GM03348 (cell line): ENCODE results near the gene CDCA3.

ENCODE experiments used
- DNase-seq: peaks from one replicate; pipeline ENCODE4 v3.0.0; 2012; ENCODE audit warnings: low spot score

The CDCA3 gene

DNA sequence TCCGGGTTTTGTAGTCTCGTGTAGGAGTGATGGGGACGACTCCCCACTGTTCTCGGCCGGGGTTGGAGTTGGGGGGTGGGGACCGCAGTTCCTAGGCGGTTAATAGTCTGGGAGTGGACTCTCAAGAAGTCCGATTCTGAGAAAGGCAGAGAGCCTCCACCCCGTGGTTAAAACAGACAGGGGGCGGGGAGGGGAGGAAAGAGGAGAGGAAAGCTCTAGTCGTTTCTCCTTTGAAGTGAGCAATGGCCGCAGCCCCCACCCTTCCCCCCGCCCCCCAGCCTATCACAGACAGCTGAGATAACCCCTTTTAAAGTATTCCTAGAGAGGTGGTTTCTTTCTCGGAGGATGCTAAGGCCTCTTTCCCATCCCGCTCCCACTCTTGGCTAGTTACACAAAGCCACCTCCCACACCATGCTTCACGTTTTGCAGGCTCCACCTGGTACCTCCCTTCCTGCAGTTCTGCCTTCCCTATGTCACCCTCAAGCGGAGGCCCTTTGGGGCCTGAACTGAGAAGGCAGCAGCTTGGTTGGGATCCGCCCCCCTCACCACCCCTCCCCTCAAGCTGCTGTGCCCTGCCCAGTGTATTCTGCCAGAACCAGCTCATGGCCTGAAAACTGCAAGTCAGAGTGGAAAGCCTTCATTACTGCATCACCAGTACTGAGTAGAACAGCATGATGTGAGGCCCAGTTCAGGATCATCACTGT lies 1.7 kb upstream of the CDCA3 start:
- peak; percentile 75 for DNase-seq

DNA sequence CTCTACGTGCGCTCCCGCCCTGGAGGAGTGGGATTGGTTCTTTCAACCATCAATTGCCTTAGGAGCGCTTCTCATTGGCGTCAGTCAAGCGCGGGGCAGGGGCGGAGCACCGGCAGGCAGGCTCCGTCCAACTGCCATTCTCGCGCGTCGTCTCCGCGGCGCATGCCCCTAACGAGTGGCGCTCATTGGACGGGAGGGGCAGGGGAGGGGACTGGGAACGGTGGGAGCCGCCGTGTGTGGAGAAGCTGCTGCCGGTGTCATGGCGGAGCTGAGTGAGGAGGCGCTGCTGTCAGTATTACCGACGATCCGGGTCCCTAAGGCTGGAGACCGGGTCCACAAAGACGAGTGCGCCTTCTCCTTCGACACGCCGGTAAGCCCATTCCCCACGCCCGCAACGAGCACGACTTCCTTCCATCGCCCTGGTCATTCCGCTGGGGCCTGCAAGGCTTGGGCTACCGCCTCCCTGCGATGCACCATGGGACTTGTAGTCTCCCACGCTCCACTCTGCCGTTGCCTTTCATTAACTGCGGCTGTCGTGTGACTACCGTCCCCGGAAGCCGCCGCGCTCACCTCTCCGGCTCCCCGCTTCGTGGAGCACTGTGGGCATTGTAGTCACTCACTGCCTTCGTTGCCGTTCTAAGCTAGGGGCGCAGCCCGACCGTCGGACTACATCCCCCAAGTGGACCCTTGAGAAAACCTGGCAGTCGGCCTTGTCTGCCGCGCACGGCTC lies 1.0 kb upstream of the CDCA3 start, which contains the start of gene USP5:
Gene USP5, plus strand, starts transcription at position 230 of the 730 bp plus-strand sequence. Its CDS starts 30 bp downstream, at position 260.
- DNase-seq = peak; percentile 98

DNA sequence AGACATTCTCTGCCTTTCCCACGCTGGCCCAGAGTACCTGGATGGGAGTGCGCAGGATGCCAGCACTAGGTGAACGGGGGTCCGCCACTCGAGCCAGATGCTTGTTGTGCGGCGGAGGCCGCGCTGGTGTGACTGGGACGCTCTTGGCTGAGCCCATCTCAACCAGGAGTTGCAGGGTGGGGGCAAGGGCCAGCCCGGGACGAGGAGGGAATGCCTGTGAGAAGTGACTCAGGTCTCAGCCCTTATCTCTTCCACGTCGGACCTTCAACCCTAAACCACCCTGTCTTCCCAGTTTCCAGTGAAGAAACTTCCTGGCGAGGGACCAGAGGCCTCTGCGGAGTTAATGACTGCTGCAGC lies 312 bp downstream of the CDCA3 start:
- no peak for DNase-seq

DNA sequence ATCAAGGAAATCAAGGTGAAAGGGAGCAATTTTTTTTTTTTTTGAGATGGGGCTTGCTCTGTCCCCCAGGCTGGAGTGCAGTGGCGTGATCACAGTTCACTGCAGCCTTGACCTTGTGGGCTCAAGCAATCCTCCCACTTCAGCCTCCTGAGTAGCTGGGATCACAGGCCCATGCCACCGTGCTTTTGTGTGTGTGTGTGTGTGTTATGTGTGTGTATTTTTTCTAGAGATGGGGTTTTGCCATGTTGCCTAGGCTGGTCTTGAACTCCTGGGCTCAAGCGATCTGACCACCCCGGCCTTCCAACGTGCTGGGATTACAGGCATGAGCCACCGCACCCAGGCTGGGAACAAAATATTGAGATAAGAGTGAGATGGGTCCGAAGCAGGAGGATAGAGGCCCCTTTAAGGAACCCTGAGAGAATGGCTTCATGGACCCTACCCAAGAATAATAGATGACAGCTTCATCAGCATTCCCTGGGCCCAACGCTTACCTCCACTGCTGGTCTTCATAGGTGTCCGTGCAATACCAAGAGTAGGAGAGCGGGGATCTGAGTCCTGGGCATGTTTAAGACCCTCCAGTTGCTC lies 1.0 kb downstream of the CDCA3 start:
- no peak for DNase-seq

DNA sequence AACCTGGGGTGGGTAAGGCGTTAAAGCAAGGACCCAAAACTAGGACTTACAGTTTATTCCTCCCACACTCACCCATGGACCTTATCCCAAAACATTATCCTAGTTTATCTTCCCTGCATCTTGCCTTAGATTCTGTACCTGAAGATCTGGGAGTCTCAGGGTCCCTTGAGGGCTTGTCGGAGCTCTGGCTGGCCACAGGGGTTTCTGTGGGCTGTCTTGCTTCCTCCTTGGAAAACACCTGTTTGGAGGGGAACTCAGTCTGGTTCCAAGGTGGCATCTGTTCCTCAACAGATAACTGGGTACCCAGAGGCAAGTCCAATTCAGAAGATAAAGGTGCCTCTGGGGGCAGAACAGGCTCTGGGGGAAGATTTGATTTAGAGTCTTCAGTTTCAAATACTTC lies 1.7 kb downstream of the CDCA3 start:
- DNase-seq = no peak

DNA sequence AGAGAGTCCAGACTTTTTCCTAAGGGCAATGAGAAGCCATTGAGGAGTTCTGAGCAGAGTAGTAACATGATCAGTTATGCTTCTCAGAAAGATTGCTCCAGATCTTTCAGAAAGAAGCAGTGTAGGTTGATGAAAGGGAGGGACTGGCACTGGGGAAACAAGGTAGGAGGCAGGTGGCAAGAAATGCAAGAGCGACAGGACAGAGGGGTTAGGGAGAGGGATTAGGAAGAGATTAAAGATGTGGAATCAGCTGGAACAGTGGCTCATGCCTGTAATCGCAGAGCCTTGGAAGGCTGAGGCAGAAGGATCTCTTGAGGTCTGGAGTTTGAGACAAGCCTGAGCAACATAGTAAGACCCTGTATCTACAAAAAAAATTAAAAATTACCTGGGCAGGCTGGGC lies 3.4 kb downstream of the CDCA3 start:
- no peak for DNase-seq

DNA sequence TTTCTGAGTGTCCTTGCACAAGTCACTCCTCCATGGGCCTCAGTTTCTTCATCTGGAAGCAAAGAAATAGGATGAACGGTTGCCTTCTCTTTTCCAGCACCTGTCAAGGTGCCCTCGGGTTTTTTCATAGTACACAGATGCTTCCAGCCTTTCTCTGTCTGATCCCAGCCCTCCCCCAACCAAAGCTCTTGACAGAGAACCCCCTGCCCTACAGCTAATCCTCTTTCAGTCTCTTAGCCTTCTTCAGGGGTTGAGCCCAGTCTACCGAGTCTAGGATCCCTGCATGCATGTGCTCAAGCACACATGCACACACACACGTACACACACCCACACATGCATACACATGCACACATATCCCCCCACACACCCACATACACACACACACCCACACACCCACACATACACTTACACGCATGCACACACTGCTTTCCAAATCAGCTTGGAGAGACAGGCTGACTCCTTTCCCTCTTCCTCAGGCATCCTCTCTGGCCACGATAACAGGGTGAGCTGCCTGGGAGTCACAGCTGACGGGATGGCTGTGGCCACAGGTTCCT lies 4.7 kb downstream of the CDCA3 start:
- no peak for DNase-seq

DNA sequence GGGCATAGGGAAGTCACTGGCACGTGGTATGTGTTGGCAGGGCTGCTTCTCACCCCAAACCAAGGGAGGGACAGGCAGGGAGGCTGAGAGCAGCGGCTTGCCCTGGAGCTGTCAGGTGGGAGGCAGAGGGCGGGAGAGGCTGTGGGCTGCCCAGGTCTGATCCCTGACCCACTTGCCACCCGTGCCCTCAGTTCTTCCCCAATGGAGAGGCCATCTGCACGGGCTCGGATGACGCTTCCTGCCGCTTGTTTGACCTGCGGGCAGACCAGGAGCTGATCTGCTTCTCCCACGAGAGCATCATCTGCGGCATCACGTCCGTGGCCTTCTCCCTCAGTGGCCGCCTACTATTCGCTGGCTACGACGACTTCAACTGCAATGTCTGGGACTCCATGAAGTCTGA lies 5.7 kb downstream of the CDCA3 start:
- no peak for DNase-seq

DNA sequence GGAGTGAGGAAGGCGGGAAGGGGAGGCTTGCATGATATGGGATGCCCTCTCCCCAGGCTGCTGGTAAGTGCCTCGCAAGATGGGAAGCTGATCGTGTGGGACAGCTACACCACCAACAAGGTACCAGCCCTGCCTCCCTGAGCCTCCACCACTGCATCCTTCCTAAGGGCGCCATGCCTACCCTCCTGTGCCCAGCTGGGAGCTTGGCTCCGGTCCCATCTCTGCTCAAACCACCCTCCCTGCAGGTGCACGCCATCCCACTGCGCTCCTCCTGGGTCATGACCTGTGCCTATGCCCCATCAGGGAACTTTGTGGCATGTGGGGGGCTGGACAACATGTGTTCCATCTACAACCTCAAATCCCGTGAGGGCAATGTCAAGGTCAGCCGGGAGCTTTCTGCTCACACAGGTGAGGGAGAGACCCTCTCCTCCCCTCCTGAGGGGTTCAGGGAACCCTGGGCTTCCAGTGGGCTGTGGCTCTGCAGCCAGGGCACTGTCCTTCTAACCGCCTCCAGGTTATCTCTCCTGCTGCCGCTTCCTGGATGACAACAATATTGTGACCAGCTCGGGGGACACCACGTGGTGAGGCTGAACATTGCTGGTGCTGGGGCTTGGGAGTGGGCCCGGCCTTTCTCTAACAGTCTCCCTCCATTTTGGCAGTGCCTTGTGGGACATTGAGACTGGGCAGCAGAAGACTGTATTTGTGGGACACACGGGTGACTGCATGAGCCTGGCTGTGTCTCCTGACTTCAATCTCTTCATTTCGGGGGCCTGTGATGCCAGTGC lies 7.8 kb downstream of the CDCA3 start:
- no peak for DNase-seq

DNA sequence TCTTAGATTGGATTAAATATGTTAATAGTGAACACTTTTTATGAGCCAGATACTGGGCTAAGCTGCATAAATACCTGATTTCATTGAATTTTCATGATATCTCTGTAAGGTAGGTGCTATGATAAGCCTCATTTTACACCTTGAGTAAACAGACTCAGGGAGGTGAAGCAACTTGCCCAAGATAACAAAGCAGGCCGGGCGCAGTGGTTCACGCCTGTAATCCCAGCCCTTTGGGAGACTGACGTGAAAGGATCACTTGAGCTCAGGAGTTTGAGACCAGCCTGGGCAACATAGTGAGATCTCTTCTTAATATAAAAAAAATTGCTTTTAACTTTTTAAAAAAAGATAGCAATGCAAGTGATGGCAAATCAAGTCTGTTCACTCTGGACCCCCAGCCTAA lies 9.0 kb downstream of the CDCA3 start:
- DNase-seq = no peak

DNA sequence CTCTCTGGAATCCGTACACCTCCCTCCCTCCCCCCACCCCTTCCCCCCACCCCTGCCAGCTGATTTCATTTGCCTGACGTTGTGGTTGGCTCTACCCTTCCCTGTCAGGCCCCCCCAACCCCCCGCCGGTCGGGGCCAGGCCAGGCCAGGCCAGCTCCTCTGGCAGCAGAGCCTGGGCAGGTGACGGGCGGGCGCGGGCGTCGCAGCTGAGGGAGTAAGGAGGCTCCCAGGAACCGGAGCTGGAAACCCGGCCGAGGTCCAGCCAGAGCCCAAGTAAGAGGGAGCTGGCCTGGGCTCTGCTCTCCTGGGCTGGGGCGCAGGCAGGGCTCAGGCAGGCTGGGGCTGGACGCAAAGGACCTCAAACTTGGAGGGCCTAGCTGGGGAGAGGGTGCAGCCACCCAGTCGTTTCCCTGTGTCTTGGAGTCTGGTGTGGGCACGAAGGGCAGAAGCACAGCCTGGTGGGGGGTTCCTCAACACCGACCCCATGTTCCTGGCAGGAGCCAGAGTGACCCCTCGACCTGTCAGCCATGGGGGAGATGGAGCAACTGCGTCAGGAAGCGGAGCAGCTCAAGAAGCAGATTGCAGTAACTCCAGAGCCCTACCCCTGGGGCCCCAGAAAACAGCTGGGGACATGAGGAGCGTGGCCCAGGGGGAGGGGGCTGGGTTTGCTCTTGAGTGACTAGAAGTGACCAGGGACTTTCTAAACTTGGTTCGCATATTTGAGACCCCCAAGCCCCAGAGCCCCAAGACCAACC lies 10.1 kb downstream of the CDCA3 start, which contains the start of gene GNB3:
Gene GNB3, plus strand, starts transcription at position 165 of the 755 bp plus-strand sequence. Its CDS starts 363 bp downstream, at position 528.
- no peak for DNase-seq

DNA sequence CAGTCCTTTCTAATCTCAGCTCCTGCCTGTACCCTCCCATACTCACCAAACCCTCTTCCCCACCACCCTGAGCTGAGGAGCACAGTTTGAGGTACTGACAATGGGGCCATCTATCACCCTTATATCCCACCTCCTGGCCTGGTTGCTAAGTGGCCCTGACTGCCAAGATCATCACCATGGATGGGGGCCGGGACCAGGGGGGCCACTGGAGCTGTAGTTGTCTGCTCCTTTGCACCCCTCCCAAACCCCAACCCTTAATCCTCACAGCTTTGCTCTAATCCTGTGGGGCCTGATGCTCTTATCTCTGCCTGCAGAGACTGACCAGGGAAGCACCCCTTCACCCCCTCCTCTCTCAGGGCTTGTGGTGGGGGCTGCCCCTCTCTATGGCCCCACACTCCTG lies 10.8 kb downstream of the CDCA3 start:
- no peak for DNase-seq

DNA sequence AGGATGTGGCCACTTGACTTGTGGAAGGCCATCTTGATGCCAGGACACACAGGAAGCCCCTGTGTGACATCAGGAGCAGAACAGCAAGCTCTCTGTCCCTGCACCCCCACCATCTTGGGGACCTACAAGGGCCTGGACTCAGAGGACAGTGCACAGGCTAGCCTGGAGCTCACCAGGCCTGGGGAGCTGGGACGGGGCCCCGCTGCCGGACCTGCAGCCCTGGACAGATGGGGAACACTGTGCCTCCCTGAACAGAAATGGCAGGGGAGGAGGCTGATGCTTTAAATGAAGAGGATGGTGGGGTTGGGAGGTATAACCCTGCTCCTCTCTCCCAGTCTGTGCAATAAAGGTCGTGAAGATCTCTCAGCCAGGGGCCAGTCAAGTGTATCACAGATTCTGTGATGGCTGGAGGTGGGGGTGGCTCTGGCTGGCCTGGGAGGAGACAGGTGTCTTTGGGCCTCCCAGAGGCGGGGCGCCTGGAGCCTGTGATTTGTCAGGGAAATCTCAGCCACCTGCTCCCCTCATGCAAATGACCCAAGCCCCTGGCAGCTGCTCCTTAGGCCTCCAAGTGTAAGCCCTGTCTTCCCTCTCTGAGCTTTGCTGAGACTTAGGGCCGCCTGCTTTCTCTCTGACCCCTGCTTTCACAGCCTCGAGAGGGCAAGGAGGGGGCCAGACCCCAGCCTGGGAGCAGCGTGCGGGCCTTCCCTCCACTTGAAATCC lies 11.4 kb downstream of the CDCA3 start:
- DNase-seq = no peak

DNA sequence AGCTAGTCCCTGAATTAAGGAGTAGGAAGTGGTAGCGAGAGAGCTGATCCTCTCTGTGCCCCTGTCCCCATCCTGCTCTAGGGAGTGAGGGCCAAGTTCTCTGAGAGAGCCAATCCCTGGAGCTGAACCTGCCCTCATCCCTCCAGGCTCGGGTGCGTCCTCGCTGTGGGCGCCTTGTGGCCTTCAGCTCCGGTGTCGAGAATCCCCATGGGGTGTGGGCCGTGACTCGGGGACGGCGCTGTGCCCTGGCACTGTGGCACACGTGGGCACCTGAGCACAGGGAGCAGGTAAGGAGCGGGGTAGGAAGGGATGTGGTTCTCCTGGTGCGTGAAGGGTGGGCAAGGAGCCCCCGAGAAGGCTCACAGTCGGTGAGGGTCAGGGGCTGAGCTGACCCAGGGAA lies 12.2 kb downstream of the CDCA3 start:
- no peak for DNase-seq

DNA sequence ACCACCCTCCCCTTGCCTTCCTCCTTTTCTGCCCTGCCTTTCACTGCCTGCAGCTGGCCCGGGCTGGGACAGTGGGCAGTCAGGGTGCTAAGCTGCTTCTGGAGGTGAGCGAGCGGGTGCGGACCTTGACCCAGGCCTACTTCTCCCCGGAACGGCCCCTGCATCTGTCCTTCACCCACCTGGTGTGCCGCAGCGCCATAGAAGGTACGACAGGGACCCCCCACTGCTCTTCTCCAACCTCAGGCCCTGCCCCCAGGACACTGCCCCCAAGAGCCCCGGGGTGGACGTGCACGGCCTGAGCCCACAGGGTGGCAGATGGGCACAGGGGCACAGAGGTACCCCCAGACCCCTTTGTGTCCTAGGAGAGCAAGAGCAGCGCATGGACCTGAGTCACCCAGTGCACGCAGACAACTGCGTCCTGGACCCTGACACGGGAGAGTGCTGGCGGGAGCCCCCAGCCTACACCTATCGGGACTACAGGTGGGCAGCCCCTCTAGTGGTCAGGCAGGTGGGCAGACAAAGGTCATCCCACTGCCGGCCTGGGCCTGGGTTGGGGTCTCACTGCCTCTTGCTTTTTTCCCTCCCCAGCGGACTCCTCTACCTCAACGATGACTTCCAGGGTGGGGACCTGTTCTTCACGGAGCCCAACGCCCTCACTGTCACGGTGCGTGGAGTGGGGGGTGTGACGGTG lies 13.6 kb downstream of the CDCA3 start:
- no peak for DNase-seq

DNA sequence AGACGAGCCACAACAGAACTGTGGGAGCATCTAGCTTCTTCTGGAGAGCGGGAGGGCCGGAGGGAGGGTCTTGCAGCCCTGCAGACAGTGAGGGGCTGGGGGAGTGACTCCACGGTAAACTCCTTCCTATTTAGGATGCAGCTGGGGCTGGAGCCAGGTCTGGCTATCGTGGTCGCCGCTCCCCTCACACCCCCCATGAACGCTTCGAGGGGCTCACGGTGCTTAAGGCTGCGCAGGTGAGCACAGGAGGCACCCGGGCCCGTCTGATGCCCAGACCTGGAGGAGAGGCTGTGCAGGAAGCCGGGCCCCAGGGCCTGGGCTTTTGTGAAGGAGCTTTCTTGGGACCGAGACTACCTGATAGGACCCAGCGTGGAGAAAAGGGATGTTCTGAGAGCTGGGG lies 14.2 kb downstream of the CDCA3 start:
- DNase-seq = no peak

DNA sequence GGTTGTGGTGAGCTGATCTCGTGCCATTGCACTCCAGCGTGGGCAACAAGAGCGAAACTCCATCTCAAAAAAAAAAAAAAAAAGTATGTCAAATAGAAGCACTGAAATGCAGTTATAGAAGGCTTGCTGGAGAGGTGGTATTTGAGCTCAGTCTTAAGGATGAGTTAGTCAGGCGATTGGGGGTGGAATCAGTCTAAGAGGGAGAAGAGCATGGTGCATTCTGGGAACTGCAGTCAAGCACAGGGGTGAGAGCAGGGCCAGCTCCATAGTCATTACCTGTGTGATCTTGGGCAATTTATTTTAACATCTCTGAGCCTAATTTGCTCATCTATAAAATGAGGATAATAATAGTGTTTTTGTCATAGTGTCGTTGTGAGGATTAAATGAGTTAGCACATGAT lies 16.2 kb downstream of the CDCA3 start:
- DNase-seq = no peak

DNA sequence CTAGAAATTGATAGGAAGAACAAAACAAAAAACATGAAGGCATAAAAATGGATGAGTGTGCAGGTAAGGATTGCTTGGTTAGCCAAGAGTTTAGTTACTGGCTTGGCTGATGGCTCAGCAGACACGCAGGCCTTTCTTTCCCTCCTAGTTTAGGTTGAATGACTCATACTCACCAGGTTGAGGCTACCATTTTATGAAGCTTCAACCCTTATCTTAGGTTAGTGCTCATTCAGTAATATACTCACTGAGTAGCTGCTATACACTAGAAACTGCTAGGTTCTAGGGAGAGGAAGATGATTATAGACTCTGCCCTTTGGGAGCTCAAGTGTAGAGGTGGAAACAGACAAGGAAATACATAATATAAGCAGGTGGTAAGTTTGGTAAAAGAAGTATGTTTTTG lies 16.8 kb downstream of the CDCA3 start:
- no peak for DNase-seq

DNA sequence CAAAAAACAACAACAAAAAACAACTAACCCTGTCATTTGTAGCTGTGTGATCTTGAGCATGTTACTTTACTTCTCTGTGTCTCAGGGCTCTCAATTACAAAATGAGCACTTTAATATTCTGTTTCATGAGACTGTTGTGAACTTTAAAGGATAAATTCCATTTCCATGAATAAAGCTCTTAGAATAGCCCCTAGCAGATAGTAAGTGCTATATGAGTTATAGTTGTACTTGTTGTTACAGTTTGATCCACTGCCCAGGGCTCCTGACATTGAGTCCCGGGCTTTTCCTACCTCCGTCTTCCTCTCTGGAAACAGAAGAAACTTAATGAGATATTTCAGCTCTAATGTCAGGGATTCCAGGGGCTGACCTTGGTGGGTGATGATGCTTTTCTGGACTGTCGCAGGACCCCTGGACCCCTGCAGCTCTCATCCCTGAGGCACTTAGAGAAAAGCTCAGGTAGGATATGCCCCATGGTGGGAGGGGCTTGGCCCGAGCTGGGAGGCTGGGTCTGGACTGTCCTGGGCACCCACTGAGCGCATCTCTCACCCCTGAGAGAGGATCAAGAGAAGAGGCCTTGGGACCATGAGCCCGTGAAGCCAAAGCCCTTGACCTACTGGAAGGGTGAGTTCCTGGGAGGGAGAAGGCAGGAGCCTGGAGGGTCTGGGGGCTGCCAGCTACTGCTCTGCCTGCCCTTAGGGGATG lies 17.7 kb downstream of the CDCA3 start:
- no peak for DNase-seq

DNA sequence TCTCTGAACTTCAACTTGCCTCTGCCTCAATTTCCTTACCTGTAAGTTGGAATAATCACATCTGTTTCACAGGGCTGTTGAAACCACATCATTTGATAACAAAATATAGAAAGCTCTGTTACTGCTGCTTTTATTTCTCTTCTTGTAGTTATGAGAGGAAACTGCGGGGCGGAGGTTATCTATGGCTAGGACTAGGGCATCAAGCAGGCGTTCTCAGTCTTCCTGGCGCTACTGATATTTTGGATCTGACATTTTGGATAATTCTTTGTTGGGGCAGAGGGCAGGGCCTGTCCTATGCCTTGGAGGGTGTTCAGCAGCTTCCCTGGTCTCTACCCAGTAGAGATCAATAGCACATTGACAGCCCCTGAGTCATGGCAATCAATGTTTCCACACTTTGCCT lies 19.0 kb downstream of the CDCA3 start:
- no peak for DNase-seq
